Measurements from ENCODE around the gene DYRK1A.

GRCh38 chr21:37425001-37425400 lies 58.4 kb downstream of the DYRK1A start:
- TF ChIP-seq CTCF (IDR thresholded peaks at IDR 0.05; ENCODE audit: low read depth, low read length) (no peak), POLR2A (IDR thresholded peaks at IDR 0.05; ENCODE audit: extremely low read depth, insufficient read length) (no peak)

Measured in NB4 (cell line).